ENCODE data around the gene GDPD5.

The GDPD5 gene

GRCh38 chr11:75481223-75481921 is 44.4 kb downstream of the GDPD5 start:
- Histone ChIP-seq H3K4me1 (peaks cover 0 to 7% (median 0%) of the 10 kb centered on the region in 4 donors), H3K4me3 (no peak overlapping the region), H3K36me3 (no peaks in the 10 kb centered on the region), H3K27me3 (no peaks in the 10 kb centered on the region), H3K9me3 (no peaks in the 10 kb centered on the region), H3K27ac (no peak overlapping the region)
- no peak for TF ChIP-seq CTCF (IDR thresholded peaks at IDR 0.05)
- intact Hi-C loops (cut with DNase I; ENCODE audit: low total_unique reads), result no loop called here
- DNase-seq, result no peak

- no peaks in the 10 kb centered on the region for H3K36me3 ChIP-seq
- intact Hi-C loops (cut with DNase I; ENCODE audit: low total_unique reads), result no loop called here
- DNase-seq, result no peak
- H3K9me3 ChIP-seq, result no peaks in the 10 kb centered on the region
- no peak for TF ChIP-seq CTCF (IDR thresholded peaks at IDR 0.05)
- H3K4me3 ChIP-seq, result no peak overlapping the region
- H3K27ac ChIP-seq, result no peak overlapping the region
- peaks cover 0 to 16% (median 2%) of the 10 kb centered on the region in 4 donors for H3K4me1 ChIP-seq
- H3K27me3 ChIP-seq, result no peaks in the 10 kb centered on the region
These were observed 45.3 kb downstream of the GDPD5 start for GRCh38 chr11:75480185-75481175.

- Histone ChIP-seq H3K9me3 (no peaks in the 10 kb centered on the region), H3K36me3 (no peaks in the 10 kb centered on the region), H3K4me1 (peaks cover 0 to 23% (median 2%) of the 10 kb centered on the region in 4 donors), H3K27ac (no peak overlapping the region), H3K27me3 (no peaks in the 10 kb centered on the region), H3K4me3 (no peak overlapping the region)
- intact Hi-C loops (cut with DNase I; ENCODE audit: low total_unique reads), result no loop called here
- no peak for TF ChIP-seq CTCF (IDR thresholded peaks at IDR 0.05)
- DNase-seq, result no peak
These were observed 46.1 kb downstream of the GDPD5 start for GRCh38 chr11:75479597-75480145.

GRCh38 chr11:75478783-75479596 is 46.8 kb downstream of the GDPD5 start:
- Histone ChIP-seq H3K4me1 (peaks cover 0 to 23% (median 2%) of the 10 kb centered on the region in 4 donors), H3K27me3 (no peaks in the 10 kb centered on the region), H3K9me3 (no peaks in the 10 kb centered on the region), H3K36me3 (no peaks in the 10 kb centered on the region), H3K4me3 (no peak overlapping the region), H3K27ac (no peak overlapping the region)
- intact Hi-C loops (cut with DNase I; ENCODE audit: low total_unique reads), result no loop called here
- DNase-seq, result no peak
- no peak for TF ChIP-seq CTCF (IDR thresholded peaks at IDR 0.05)

GRCh38 chr11:75477614-75477935 is 48.2 kb downstream of the GDPD5 start:
- no peak for DNase-seq
- H3K27ac ChIP-seq, result no peak overlapping the region
- no peaks in the 10 kb centered on the region for H3K27me3 ChIP-seq
- H3K4me3 ChIP-seq, result no peak overlapping the region
- TF ChIP-seq CTCF (IDR thresholded peaks at IDR 0.05), result no peak
- intact Hi-C loops (cut with DNase I; ENCODE audit: low total_unique reads), result no loop called here
- H3K9me3 ChIP-seq, result no peaks in the 10 kb centered on the region
- H3K4me1 ChIP-seq, result peaks cover 0 to 23% (median 2%) of the 10 kb centered on the region in 4 donors
- H3K36me3 ChIP-seq, result no peaks in the 10 kb centered on the region
